Measurements from ENCODE around the gene KRTAP9-9.

The KRTAP9-9 gene

DNA sequence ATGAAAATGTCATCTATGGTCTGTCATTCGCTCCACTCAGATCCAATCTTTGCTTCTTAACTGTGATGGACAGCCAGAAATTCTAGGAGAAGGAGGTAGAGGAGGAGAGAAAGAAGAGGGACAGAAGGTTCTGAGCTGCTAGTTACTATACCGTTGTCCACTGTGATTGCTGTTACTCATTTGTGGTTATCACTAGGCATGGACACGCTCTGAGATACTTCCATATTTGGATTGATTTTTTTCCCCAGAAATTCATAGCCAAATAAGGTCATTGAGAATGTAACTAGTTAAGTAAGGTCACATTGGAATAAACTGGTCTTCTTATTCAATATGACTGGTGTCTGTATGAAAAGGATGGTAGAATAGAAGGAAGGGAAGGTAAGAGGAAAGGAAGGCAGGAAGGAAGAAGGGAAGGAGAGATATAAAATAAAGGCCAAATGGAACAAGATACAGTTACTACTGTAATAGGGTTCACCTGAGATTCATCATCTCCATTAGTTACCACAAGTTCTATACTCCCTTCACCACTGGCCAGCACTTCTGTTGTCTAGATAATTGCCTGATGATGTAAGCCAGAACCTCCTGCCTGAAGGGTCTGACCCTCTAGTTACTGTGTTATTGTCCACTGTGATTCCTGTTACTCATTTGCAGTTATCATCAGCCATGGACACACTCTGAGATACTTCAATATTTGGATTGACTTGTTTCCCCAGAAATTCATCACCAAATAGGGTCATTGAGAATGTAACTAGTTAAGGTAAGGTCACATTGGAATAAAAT, 23.2 kb downstream of the KRTAP9-9 start:
- Histone ChIP-seq H3K4me2 (ENCODE audit: low read depth, low read length, poor library complexity, severe bottlenecking) (no peak overlapping the region), H3F3A (ENCODE audit: insufficient read depth) (no peaks in the 10 kb centered on the region), H4K20me1 (ENCODE audit: low read depth, low read length) (no peaks in the 10 kb centered on the region), H3K9me3 (ENCODE audit: insufficient read depth, low read length) (no peaks in the 10 kb centered on the region), H3K79me2 (ENCODE audit: insufficient read depth, low read length) (no peaks in the 10 kb centered on the region), H3K36me3 (ENCODE audit: low read length) (no peaks in the 10 kb centered on the region), H3K9ac (ENCODE audit: low read length) (no peak overlapping the region), H3K27me3 (ENCODE audit: low read length) (no peaks in the 10 kb centered on the region), H2AFZ (ENCODE audit: low read depth, low read length, severe bottlenecking) (no peak overlapping the region), H3K9me2 (replicated peaks; ENCODE audit: insufficient read depth, low read length) (no peaks in the 10 kb centered on the region), H3K4me3 (ENCODE audit: insufficient read depth, low read length, poor library complexity, severe bottlenecking) (no peak overlapping the region), H3K27ac (ENCODE audit: low read depth, low read length) (no peak overlapping the region)
- TF ChIP-seq, protein P1, sequence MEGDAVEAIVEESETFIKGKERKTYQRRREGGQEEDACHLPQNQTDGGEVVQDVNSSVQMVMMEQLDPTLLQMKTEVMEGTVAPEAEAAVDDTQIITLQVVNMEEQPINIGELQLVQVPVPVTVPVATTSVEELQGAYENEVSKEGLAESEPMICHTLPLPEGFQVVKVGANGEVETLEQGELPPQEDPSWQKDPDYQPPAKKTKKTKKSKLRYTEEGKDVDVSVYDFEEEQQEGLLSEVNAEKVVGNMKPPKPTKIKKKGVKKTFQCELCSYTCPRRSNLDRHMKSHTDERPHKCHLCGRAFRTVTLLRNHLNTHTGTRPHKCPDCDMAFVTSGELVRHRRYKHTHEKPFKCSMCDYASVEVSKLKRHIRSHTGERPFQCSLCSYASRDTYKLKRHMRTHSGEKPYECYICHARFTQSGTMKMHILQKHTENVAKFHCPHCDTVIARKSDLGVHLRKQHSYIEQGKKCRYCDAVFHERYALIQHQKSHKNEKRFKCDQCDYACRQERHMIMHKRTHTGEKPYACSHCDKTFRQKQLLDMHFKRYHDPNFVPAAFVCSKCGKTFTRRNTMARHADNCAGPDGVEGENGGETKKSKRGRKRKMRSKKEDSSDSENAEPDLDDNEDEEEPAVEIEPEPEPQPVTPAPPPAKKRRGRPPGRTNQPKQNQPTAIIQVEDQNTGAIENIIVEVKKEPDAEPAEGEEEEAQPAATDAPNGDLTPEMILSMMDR (IDR thresholded peaks at IDR 0.05; ENCODE audit: insufficient read depth, low read length, poor library complexity, severe bottlenecking): no peak
- TF ChIP-seq EZH2phosphoT487 (conservative IDR thresholded peaks at IDR 0.05; ENCODE audit: low read length): no peak

DNA sequence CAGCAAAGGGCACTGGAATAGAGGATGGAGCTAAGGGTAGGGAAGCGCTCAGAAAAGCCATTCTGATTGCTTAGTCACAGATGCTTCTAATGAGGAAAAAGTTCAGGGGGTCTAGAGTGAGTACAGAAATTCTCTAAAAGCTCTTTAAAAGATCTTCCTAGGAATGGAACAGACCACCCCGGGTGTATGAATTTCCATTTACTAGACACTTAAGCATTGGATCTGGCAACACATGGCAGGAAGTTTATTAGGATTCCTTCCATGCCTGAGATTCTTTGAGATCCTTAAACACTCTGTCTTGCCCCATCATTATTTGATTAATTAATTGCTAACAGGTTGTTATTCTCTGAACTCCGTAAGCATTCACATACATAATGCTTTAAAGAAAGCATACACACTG, 28.9 kb downstream of the KRTAP9-9 start:
- no peaks in the 10 kb centered on the region for H3K27me3 ChIP-seq (ENCODE audit: low read length)
- no peak overlapping the region for H3K4me3 ChIP-seq (ENCODE audit: insufficient read depth, low read length, poor library complexity, severe bottlenecking)
- no peak overlapping the region for H3K4me2 ChIP-seq (ENCODE audit: low read depth, low read length, poor library complexity, severe bottlenecking)
- TF ChIP-seq, protein P1 (IDR thresholded peaks at IDR 0.05; ENCODE audit: insufficient read depth, low read length, poor library complexity, severe bottlenecking): no peak
- TF ChIP-seq EZH2phosphoT487 (conservative IDR thresholded peaks at IDR 0.05; ENCODE audit: low read length): no peak
- H3K9me3 ChIP-seq (ENCODE audit: insufficient read depth, low read length): no peaks in the 10 kb centered on the region
- no peak overlapping the region for H3K27ac ChIP-seq (ENCODE audit: low read depth, low read length)
- H3K79me2 ChIP-seq (ENCODE audit: insufficient read depth, low read length): no peaks in the 10 kb centered on the region
- H2AFZ ChIP-seq (ENCODE audit: low read depth, low read length, severe bottlenecking): no peak overlapping the region
- H3F3A ChIP-seq (ENCODE audit: insufficient read depth): no peaks in the 10 kb centered on the region
- no peaks in the 10 kb centered on the region for H4K20me1 ChIP-seq (ENCODE audit: low read depth, low read length)
- no peak overlapping the region for H3K9ac ChIP-seq (ENCODE audit: low read length)
- no peaks in the 10 kb centered on the region for H3K36me3 ChIP-seq (ENCODE audit: low read length)
- H3K9me2 ChIP-seq (replicated peaks; ENCODE audit: insufficient read depth, low read length): no peaks in the 10 kb centered on the region

DNA sequence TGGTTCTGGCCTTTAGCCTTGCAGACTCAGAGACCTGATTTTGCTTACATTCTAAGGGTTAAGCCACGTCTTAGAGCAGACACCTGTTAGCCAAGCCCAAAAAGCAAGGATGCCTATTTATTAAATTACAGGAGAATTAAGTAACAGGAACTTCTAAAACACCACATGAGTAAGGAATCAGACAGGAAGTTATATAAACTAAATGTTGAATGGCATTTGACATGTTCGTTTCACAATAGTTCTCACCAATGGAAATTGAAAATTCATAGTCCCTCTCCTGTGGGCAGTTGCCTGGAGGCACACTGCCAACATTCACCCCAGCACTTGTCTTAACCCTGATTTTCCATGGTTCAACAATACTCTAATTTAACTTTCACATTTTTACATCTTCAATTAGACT, 29.4 kb downstream of the KRTAP9-9 start:
- H2AFZ ChIP-seq (ENCODE audit: low read depth, low read length, severe bottlenecking): no peak overlapping the region
- no peaks in the 10 kb centered on the region for H3K9me3 ChIP-seq (ENCODE audit: insufficient read depth, low read length)
- H3K9ac ChIP-seq (ENCODE audit: low read length): no peak overlapping the region
- H3K79me2 ChIP-seq (ENCODE audit: insufficient read depth, low read length): no peaks in the 10 kb centered on the region
- H3K36me3 ChIP-seq (ENCODE audit: low read length): no peaks in the 10 kb centered on the region
- no peaks in the 10 kb centered on the region for H3F3A ChIP-seq (ENCODE audit: insufficient read depth)
- no peaks in the 10 kb centered on the region for H3K9me2 ChIP-seq (replicated peaks; ENCODE audit: insufficient read depth, low read length)
- H3K27ac ChIP-seq (ENCODE audit: low read depth, low read length): no peak overlapping the region
- no peak overlapping the region for H3K4me3 ChIP-seq (ENCODE audit: insufficient read depth, low read length, poor library complexity, severe bottlenecking)
- no peaks in the 10 kb centered on the region for H3K27me3 ChIP-seq (ENCODE audit: low read length)
- H3K4me2 ChIP-seq (ENCODE audit: low read depth, low read length, poor library complexity, severe bottlenecking): no peak overlapping the region
- TF ChIP-seq EZH2phosphoT487 (conservative IDR thresholded peaks at IDR 0.05; ENCODE audit: low read length): no peak
- TF ChIP-seq, protein P1 (IDR thresholded peaks at IDR 0.05; ENCODE audit: insufficient read depth, low read length, poor library complexity, severe bottlenecking): no peak
- H4K20me1 ChIP-seq (ENCODE audit: low read depth, low read length): no peaks in the 10 kb centered on the region

Data from SU-DHL-6 (cell line).